Trophoblast cell (in vitro differentiated cells and primary cell): ENCODE results near the gene CRYL1.
A peak's percentile ranks its signal among the peaks of the same experiment; 100 is the strongest.

ENCODE experiments used
- DNase-seq, 2 donors: peaks; one replicate each; pipeline ENCODE4 v3.0.0-alpha.2; 2016
- H2AFZ ChIP-seq: 2 replicates; pipeline ENCODE4 v1.6.1; 2013; ENCODE audit warnings: low read length, moderate library complexity, mild to moderate bottlenecking; ENCODE audit not compliant: insufficient read depth, poor library complexity
- H2AK5ac ChIP-seq: 2 replicates; pipeline ENCODE4 v1.6.1; 2013; ENCODE audit warnings: mild to moderate bottlenecking, low read length
- H2BK120ac ChIP-seq: 2 replicates; pipeline ENCODE4 v1.6.1; 2013; ENCODE audit warnings: low read length, mild to moderate bottlenecking, moderate library complexity; ENCODE audit not compliant: insufficient read depth, poor library complexity
- H2BK12ac ChIP-seq: 2 replicates; pipeline ENCODE4 v1.6.1; 2013; ENCODE audit warnings: mild to moderate bottlenecking, low read length, moderate library complexity
- H2BK5ac ChIP-seq: 2 replicates; pipeline ENCODE4 v1.6.1; 2013; ENCODE audit warnings: low read length, low read depth, moderate library complexity, mild to moderate bottlenecking; ENCODE audit not compliant: poor library complexity
- H3K14ac ChIP-seq: 2 replicates; pipeline ENCODE4 v1.6.1; 2013; ENCODE audit warnings: mild to moderate bottlenecking, low read length
- H3K18ac ChIP-seq: 2 replicates; pipeline ENCODE4 v1.6.1; 2013; ENCODE audit warnings: mild to moderate bottlenecking, low read length
- H3K23ac ChIP-seq: 2 replicates; pipeline ENCODE4 v1.6.1; 2013; ENCODE audit warnings: low read length
- H3K27ac ChIP-seq: 2 replicates; pipeline ENCODE4 v1.5.1; 2013; ENCODE audit warnings: low read depth, mild to moderate bottlenecking, inconsistent platforms, low read length, moderate library complexity
- H3K27me3 ChIP-seq: 2 replicates; pipeline ENCODE4 v1.6.1; 2013; ENCODE audit warnings: inconsistent platforms, mild to moderate bottlenecking, low read length, moderate library complexity; ENCODE audit not compliant: insufficient read depth
- H3K36me3 ChIP-seq, 2 experiments: 1 replicate in 1 of 2; 2 replicates in 1 of 2; pipeline ENCODE4 v1.6.1; 2013; ENCODE audit warnings: low read length in 2 of 2, mild to moderate bottlenecking in 2 of 2, moderate library complexity in 1 of 2; ENCODE audit not compliant: insufficient read depth in 2 of 2, control insufficient read depth in 1 of 2
- H3K4ac ChIP-seq: 2 replicates; pipeline ENCODE4 v1.6.1; 2013; ENCODE audit warnings: low read depth, mild to moderate bottlenecking, low read length, moderate library complexity
- H3K4me1 ChIP-seq, 2 experiments: 1 replicate in 1 of 2; 2 replicates in 1 of 2; pipeline ENCODE4 v1.6.1; 2013; ENCODE audit warnings: low read length in 2 of 2, mild to moderate bottlenecking in 2 of 2, moderate library complexity in 1 of 2; ENCODE audit not compliant: insufficient read depth in 2 of 2, control insufficient read depth in 1 of 2
- H3K4me2 ChIP-seq: 2 replicates; pipeline ENCODE4 v1.6.1; 2013; ENCODE audit warnings: inconsistent platforms, mild to moderate bottlenecking, low read length, moderate library complexity
- H3K4me3 ChIP-seq: 2 replicates; pipeline ENCODE4 v1.5.1; 2013; ENCODE audit warnings: mild to moderate bottlenecking, low read depth, low read length, inconsistent platforms
- H3K79me1 ChIP-seq: one replicate; pipeline ENCODE4 v1.6.1; 2013; ENCODE audit warnings: low read length
- H3K79me2 ChIP-seq: 2 replicates; pipeline ENCODE4 v1.6.1; 2013; ENCODE audit warnings: low read length, mild to moderate bottlenecking; ENCODE audit not compliant: control insufficient read depth, insufficient read depth, poor library complexity
- H3K9ac ChIP-seq: 2 replicates; pipeline ENCODE4 v1.6.1; 2013; ENCODE audit warnings: mild to moderate bottlenecking, low read length
- H3K9me3 ChIP-seq: 2 replicates; pipeline ENCODE4 v1.6.1; 2013; ENCODE audit warnings: low read depth, mild to moderate bottlenecking, control low read depth, inconsistent platforms, low read length; ENCODE audit not compliant: insufficient read depth
- H4K12ac ChIP-seq: 2 replicates; pipeline ENCODE4 v1.6.1; 2013; ENCODE audit warnings: low read depth, mild to moderate bottlenecking, low read length, moderate library complexity
- H4K8ac ChIP-seq: 2 replicates; pipeline ENCODE4 v1.6.1; 2013; ENCODE audit warnings: low read depth, mild to moderate bottlenecking, low read length, moderate library complexity
- H4K91ac ChIP-seq: one replicate; pipeline ENCODE4 v1.6.1; 2013; ENCODE audit warnings: low read depth, mild to moderate bottlenecking, low read length, moderate library complexity
- WGBS: extraction: QIAGEN DNeasy Blood & Tissue Kit; methylation state at CpG from one replicate; pipeline ENCODE4 v1.1.7; 2013; ENCODE audit warnings: missing lambda C conversion rate; ENCODE audit not compliant: insufficient read length, insufficient coverage; ENCODE audit errors: extremely low coverage; 5-methylcytosine and 5-hydroxymethylcytosine counted together

The CRYL1 gene

GRCh38 chr13:20403826-20404225 lies 121.8 kb downstream of the CRYL1 start:
- H3K9ac ChIP-seq, result no peak overlapping the region
- peak overlapping the region; percentile 72 for H2BK12ac ChIP-seq
- H3K36me3 ChIP-seq, result no peaks in the 10 kb centered on the region
- peak overlapping the region; percentile 78 for H2AK5ac ChIP-seq
- no peaks in the 10 kb centered on the region for H3K27me3 ChIP-seq
- H3K14ac ChIP-seq, result no peak overlapping the region
- H3K4me2 ChIP-seq, result no peak overlapping the region
- H4K8ac ChIP-seq, result no peak overlapping the region
- H3K79me2 ChIP-seq, result no peaks in the 10 kb centered on the region
- H3K79me1 ChIP-seq, result peaks cover 23% of the 10 kb centered on the region
- H3K4ac ChIP-seq, result no peak overlapping the region
- no peak for DNase-seq
- no peak overlapping the region for H4K12ac ChIP-seq
- H2AFZ ChIP-seq, result no peak overlapping the region
- no peak overlapping the region for H3K27ac ChIP-seq
- peaks cover 35% of the 10 kb centered on the region in 2 experiments for H3K4me1 ChIP-seq
- WGBS, result no CpG with 5 or more reads among the region's 10 CpGs
- H2BK5ac ChIP-seq, result no peak overlapping the region
- H3K4me3 ChIP-seq, result no peak overlapping the region
- no peak overlapping the region for H3K18ac ChIP-seq
- no peak overlapping the region for H3K23ac ChIP-seq
- H4K91ac ChIP-seq, result no peak overlapping the region
- no peak overlapping the region for H2BK120ac ChIP-seq
- H3K9me3 ChIP-seq, result no peaks in the 10 kb centered on the region

- Histone ChIP-seq H3K4ac (peak overlapping the region; percentile 11), H3K4me2 (no peak overlapping the region), H3K36me3 (no peaks in the 10 kb centered on the region), H2BK5ac (peak overlapping the region; percentile 58), H3K27ac (peak overlapping the region; percentile 71), H2BK120ac (peak overlapping the region; percentile 76), H2BK12ac (peak overlapping the region; percentile 66), H3K18ac (peak overlapping the region; percentile 27), H2AFZ (peak overlapping the region; percentile 37), H4K8ac (peak overlapping the region; percentile 34), H2AK5ac (peak overlapping the region; percentile 66), H3K4me3 (no peak overlapping the region), H4K12ac (no peak overlapping the region), H3K79me2 (no peaks in the 10 kb centered on the region), H3K79me1 (peaks cover 23% of the 10 kb centered on the region), H4K91ac (peak overlapping the region; percentile 74), H3K9me3 (no peaks in the 10 kb centered on the region), H3K23ac (no peak overlapping the region), H3K14ac (peak overlapping the region; percentile 52), H3K27me3 (no peaks in the 10 kb centered on the region), H3K9ac (no peak overlapping the region), H3K4me1 (peaks cover 30% of the 10 kb centered on the region in 2 experiments)
- WGBS, result no CpG with 5 or more reads among the region's 5 CpGs
- no peak for DNase-seq
Measured at GRCh38 chr13:20402881-20403280, 122.8 kb downstream of the CRYL1 start.

GRCh38 chr13:20401931-20402856 lies 123.5 kb downstream of the CRYL1 start:
- Histone ChIP-seq H2AFZ (peak overlapping the region; percentile 37), H3K79me2 (no peaks in the 10 kb centered on the region), H3K4me2 (no peak overlapping the region), H3K4me1 (peaks cover 27% of the 10 kb centered on the region in 2 experiments), H4K12ac (no peak overlapping the region), H2AK5ac (peak overlapping the region; percentile 66), H3K14ac (peak overlapping the region; percentile 64), H3K27ac (peak overlapping the region; percentile 71), H2BK120ac (peak overlapping the region; percentile 76), H3K9me3 (no peaks in the 10 kb centered on the region), H4K8ac (peak overlapping the region; percentile 56), H3K18ac (peak overlapping the region; percentile 73), H3K27me3 (no peaks in the 10 kb centered on the region), H3K36me3 (no peaks in the 10 kb centered on the region), H3K9ac (no peak overlapping the region), H4K91ac (peak overlapping the region; percentile 74), H2BK12ac (peak overlapping the region; percentile 74), H3K4ac (peak overlapping the region; percentile 11), H3K79me1 (peaks cover 23% of the 10 kb centered on the region), H3K23ac (no peak overlapping the region), H2BK5ac (peak overlapping the region; percentile 58), H3K4me3 (no peak overlapping the region)
- DNase-seq, result peak; percentile 81 to 86
- no CpG with 5 or more reads among the region's 21 CpGs for WGBS

- Histone ChIP-seq H3K27me3 (no peaks in the 10 kb centered on the region), H3K27ac (peak overlapping the region; percentile 54), H3K79me2 (no peaks in the 10 kb centered on the region), H3K14ac (peak overlapping the region; percentile 7), H4K91ac (peak overlapping the region; percentile 67), H3K4me1 (peaks cover 25 to 33% of the 10 kb centered on the region in 2 experiments), H3K79me1 (peaks cover 23% of the 10 kb centered on the region), H2AFZ (no peak overlapping the region), H4K8ac (no peak overlapping the region), H2BK5ac (no peak overlapping the region), H3K23ac (no peak overlapping the region), H3K18ac (peak overlapping the region; percentile 16), H3K9ac (no peak overlapping the region), H2BK12ac (peak overlapping the region; percentile 74), H2AK5ac (no peak overlapping the region), H3K9me3 (no peaks in the 10 kb centered on the region), H3K36me3 (no peaks in the 10 kb centered on the region), H2BK120ac (peak overlapping the region; percentile 55), H3K4me3 (no peak overlapping the region), H3K4me2 (no peak overlapping the region), H3K4ac (no peak overlapping the region), H4K12ac (no peak overlapping the region)
- WGBS, result no CpG with 5 or more reads among the region's 5 CpGs
- no peak for DNase-seq
Measured at GRCh38 chr13:20401531-20401930, 124.1 kb downstream of the CRYL1 start.
